G401.6 (cell line): Measurements from ENCODE around the gene OR52M1.
"Not testable (repeated sequence)": the region's sequence is repeated elsewhere in the genome, so short reads cannot be mapped to it uniquely, and the experiment has no call there.

Experiments used
- FAIRE-seq: peaks from 2 replicates; lab custom pipeline; 2012; peaks lifted over from hg19 to GRCh38; lab: Jason Lieb, UNC

OR52M1 gene, protein sequence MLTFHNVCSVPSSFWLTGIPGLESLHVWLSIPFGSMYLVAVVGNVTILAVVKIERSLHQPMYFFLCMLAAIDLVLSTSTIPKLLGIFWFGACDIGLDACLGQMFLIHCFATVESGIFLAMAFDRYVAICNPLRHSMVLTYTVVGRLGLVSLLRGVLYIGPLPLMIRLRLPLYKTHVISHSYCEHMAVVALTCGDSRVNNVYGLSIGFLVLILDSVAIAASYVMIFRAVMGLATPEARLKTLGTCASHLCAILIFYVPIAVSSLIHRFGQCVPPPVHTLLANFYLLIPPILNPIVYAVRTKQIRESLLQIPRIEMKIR

DNA sequence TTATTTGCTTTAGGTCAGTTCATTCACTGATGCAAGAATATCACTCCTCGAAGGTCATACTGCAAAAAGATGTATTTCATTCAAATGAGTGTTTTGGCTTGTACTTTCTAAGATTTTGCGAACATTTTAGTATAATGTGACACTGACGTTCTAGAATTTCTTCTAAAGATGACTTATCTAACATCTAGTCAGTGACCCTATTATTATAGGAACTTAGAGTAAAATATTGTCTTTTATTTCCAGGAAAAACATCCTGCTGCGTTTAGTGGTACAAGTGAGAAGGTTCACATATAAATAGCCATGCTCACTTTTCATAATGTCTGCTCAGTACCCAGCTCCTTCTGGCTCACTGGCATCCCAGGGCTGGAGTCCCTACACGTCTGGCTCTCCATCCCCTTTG lies at the start of gene OR52M1:
TSS of gene OR52M1 (plus strand) at position 301 of the 400 bp plus-strand sequence. CDS start at position 301, 0 bp downstream.
- FAIRE-seq = no peak

DNA sequence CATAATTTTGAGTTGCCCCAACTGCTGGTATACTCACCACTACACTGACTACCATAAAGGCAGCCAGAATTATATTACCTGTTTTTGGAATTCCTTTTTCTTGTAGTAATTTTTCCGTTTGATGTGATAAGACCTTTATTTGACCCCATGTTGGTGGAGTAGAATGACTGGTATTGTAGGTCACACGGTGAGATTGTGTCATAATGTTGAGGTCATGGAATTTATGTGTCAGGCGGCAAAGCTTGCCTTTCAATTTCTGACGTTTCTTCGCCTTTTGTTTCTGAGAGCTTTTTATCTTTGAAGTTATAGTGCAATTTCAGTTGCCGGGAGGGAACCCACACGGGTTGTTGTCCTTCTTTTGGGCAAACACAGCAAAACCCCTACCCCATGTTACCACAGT lies 49.5 kb upstream of the OR52M1 start:
- no peak for FAIRE-seq

DNA sequence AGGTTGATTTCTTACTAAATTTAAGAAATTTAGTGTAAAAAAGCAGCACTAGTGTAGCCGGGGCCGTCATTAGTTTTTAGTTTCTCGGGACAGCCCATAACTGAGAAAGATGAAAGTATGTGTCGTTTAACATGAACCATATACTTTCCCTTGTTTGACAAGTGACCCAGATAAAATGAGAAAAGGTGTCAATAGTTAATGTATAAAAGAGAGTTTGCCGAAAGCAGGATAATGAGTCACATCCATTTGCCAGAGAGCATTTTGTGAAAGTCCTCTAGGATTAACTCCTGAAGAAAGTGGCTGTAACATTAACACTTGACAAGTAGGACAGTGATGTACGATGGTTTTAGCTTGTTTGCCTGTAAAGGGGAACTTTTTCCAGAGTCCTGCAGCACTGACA lies 49.0 kb upstream of the OR52M1 start:
- no peak for FAIRE-seq

DNA sequence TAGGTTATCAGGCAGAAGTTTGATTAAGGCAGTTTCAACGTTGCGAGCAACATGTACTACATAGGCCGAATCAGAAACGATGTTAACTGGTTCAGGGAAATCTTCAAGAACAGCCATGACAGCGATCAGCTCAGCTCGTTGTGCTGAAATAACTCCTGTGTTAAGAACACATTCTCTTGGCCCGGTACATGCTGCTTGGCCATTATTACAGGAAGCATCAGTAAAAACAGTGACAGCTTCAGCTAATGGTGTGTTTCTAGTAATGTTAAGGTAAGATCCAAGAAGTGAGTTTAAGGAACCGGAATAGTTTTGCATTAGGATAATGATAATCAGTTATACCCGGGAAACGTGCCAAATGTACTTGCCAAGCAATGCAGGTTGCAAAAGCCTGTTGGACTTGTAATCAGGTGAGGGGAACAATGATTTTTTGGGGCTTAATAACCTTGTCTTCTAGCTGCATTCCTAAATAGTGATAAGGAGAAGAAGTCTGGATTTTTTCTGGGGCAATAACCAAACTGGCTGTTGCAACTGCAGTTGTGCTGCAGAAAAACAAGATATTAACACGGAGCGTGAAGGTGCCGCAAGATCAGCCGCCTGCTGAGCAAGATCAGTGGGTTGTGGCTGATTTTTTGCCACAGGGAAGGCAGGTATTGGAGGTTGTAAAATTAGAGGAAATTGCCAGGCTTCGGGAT lies 48.3 kb upstream of the OR52M1 start:
- FAIRE-seq = no peak

DNA sequence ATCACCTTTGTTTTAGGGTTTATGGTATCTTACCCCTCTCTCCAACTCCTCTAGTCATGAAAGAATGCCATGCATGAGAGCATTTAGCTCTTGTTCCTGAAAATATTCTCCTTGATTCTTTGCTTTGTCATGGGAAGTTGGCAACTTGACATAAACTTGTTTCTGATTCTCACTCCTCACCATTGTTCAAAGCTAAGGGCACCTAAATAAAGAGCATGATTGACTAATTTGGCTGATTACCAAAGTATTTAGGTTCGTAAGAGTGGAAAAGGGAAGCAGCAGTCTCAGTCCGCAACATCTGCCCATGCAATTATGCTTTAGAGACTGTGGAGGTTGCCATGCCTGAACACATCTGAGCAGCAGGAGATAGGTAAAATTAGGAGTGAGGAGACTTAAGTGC lies 36.1 kb upstream of the OR52M1 start:
- FAIRE-seq = no peak

DNA sequence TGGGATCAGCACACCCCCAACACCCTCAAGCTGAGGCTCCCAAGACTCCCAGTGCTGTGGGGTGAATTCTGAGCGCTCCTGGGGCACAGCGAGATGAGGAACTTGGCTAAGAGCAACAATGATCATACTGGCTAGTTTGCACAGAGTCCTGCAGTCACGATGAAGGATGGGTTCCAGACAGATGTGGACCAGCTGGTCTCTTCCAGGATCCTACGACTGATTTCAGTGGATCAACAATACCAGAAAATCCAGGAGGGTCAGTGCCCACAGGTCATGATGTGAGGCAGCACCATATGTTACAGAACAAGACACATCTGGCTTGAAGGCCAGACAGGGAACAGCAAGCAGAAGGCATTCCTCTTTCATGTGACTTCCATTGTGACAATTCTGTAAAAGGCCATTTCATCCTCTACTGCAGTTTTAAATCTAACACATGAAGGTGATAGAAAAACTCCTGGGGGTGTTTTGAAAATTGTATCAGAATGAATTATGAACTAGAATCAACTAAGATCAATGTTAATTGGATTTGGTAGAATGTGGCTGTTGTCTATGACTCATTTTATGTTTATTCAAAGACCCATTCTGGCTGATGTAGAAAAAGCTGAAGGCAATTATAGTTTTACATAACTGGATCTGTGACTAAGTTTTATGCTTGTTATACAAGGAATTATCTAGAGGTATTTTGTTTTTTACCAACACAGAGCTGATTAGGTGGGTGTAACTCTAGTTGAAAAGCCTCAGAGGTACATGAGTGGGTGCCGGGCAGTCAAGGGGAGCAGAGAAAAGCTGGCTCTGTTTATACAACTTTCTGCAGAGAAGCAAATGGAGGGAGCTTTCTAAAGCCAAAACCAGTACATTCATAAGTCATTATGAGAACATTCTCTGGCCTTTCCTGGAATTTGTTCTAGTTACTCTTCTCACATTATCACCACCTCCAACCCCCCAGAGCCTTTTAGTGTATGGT lies 33.4 kb upstream of the OR52M1 start:
- no peak for FAIRE-seq

DNA sequence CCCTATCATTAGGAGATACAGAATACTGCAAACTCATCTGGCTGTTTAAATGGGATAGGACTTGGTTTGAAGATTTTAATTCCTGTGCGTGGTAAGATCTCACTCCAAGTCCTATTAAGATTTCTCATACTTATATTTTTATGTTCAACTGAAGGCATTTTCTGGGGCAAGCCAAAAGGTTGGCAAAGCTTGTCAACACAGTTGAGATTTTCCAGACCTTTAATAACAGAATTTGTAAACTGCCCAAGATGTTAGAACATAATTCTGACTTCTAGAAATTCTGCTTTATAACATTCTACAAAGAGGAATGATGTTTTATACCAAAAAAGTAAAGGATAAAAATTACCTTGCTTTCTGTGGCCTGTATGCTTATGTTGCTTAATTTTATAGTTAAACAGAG lies 30.8 kb upstream of the OR52M1 start:
- no peak for FAIRE-seq

DNA sequence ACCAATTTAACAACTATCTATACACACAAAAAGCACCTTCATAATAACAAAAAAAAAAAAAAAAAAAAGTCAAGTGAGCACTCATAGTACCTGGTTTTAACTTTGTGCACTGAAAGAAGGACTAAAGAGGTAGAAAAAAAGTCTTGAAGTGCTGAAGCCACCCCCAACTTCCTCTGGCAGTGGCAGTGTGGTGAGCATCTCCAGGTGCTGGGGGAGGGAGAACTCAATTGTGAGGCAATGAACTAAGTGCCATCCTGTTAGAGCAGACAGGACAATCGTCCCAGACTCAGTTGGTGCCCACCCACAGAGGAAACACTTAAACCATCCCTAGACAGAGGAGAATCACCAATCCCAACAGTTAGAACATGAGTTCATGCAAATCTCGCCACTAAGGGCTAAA lies 22.7 kb upstream of the OR52M1 start:
- no peak for FAIRE-seq

DNA sequence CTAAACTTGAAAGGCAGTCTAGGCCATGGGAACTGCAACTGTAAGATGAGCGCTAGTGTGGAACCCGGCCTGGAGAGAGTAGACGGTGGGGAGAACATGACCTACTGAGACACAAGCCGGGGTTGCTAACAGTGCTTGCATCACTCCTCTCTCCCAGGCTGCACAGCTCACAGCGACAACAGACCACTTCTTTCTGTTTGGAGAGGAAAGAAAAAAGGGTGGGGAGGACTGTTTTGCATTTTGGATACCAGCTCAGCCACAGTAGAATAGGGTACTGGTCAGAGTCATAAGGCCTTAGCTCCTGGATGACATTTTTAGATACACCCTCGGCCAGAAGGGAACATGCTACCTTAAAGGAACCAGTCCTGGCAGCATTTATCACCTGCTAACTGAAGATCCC lies 22.2 kb upstream of the OR52M1 start:
- FAIRE-seq = no peak

DNA sequence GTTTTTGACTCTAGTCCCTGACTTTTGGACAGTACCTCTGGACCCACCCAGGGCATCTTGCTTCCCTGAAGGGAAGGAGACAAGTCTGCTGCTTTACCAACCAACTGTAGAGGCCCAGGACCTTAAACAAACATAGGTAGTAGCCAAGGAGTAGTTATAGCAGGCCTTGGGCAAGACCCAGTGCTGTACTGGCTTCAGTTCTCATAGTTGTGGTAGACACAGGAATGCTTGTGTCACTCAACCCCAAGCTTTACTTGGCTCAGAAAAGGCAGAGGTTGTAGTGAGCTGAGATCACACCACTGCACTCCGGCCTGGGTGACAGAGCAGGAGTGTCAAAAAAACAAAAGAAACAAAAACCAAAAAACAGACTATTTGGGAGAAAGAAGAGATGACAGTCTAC lies 21.3 kb upstream of the OR52M1 start:
- no peak for FAIRE-seq

DNA sequence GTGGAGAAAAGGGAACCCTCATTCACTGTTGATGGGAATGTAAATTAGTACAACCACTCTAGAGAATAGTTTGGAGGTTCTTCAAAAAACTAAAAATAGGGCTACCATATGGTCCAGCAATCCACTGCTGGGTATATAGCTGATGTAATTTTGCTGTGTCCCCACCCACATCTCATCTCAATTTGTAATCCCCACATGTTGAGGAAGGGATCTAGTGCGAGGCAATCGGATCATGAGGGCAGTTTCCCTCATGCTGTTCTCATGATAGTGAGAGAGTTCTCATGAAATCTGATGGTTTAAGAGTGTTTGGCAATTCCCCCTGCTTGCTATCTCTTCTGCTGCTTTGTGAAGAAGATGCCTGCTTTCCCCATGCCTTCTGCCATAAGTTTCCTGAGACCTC lies 17.1 kb upstream of the OR52M1 start:
- FAIRE-seq = no peak

DNA sequence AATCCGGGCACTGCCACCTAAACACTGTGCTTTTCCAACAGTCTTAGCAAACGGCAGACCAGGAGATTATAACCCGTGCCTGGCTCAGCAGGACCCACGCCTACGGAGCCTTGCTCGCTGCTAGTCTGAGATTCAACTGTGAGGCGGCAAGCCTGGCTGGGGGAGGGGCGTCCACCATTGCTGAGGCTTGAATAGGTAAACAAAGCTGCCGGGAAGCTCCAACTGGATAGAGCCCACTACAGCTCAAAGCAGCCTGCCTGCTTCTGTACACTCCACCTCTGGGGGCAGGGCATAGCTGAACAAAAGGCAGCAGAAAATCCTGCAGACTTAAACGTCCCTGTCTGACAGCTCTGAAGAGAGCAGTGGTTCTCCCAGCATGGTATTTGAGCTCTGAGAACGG lies 13.3 kb upstream of the OR52M1 start:
- FAIRE-seq = not testable (repeated sequence)

DNA sequence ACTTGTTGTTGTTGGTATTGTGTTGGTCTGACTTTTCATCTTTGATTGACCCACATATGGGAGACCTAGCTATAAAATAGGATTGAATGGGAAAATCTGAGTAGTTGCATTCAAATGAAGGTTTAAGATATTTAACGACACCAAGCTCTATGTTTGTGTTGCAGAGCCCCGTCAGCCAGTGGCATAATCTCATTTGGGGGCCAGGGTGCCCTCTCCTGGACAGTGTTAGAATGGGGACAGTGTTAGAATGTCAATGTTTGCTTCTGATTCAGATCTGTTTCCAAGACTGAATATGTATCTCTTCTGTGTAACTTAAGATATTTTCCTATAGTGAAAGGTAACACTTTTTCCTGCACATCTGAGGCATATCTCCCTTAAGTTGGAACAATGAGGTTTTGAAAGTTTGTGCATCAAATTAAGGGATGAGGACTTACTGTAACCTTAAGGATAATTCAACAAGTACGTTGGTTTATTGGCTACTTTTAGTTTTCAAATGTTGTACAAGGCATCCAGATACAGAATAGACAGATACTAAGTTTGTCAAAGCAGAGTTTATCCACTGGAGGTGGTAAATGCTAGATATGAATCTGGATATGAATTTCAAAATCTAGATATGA lies 5.3 kb upstream of the OR52M1 start:
- peak; percentile 8 for FAIRE-seq

DNA sequence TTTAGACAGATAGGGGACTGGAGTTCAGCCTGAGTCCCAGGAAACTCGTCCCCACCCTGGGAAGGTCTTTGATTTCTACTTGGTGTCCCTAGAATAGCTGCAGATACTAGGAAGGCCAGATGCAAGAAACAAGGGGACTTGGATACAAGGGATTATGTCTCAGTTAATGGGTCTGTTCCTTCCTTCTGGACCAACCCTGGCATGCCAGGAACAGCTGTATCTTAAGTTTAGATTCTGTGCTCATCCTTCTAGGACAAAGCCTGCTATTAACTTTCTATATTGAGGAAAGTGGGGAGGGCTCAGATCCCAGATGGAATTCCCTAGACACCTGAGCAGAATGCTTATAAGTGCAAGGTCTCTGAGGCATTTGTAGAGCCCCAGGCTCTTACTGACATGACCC lies 3.9 kb upstream of the OR52M1 start:
- no peak for FAIRE-seq

DNA sequence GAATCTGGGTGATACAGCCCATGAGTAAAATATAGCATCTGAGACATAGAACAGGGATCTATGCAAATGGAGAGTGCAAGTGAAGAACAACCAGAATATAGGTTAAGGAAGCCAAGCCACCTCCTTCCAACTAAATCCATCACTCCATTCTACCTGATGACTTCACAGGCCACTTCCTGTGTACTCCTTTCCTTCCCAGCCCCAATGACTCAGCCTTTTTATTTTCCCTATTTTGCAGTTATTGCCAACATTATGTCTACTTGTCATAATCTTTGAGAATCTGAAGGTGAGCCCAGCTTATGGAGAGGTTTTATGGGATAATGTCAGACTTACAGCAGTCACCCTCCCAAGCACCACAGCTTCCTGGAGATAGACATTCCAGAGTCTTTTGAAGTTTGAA lies 1.4 kb upstream of the OR52M1 start:
- FAIRE-seq = no peak

DNA sequence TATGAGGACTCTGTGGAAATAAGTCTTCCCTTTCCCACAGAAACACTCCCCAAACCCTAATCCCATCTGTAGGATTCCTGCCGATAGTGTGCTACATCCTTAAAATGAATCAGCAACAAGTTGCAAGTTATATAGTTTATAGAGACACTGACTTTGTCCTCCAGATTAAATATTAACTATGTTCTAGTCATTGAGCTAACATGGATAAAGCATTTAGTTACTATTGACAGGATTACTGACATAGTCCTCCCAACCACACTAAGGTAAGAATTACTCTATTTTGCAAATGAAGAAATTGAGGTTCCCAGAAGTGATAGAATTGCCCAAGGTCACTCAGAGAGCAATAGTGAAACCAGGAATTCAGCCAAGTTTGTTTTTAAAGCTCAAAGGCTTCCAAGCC lies 1.9 kb downstream of the OR52M1 start:
- no peak for FAIRE-seq

DNA sequence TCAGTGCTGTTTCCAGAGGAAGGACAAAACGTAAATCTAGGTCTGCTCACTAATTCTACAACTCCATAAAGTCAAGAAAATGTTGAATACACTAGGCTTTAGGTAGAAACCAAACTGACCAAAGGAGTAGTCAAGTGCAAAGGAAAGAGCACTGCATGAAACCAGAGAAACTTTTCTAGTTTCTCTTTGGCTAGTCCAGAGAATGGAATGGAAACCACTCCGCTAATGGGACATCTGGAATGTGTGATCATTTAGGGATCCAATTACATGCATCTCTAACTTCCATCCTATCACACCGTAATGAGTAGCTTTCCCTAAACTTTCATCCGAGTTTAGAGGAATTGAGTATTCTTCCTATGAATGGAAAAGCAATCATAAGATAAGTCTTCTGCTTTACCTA lies 2.4 kb downstream of the OR52M1 start:
- FAIRE-seq = no peak

DNA sequence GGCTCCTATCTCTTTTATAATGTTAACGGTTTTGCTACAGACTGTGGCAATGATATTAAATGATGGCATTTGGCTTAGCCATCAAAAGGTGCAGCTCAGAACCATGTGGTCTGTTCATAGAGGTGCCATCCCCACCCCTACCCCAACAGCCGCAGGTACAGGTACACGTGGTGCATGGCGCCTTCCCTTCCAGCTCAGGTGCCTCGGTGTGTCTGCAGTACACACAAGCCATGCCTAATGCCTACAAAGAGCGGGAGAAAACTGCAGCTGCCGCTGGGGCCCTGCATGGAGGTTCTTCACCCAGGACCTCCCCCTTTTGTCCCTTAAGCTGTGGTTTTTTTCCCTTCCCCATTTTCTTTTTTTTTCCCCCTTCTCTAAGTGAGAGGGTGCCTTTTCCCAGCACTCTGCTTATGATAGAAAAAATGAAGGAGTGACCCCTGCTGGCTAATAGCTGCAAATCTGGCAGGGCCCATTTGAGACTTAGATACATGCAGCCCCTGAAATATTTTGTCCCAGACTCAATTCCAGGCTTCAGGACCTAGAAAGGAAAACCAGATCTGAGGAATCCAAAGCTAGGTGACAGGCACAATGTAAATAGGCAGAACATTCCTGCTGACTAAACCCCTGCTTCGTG lies 6.5 kb downstream of the OR52M1 start:
- no peak for FAIRE-seq

DNA sequence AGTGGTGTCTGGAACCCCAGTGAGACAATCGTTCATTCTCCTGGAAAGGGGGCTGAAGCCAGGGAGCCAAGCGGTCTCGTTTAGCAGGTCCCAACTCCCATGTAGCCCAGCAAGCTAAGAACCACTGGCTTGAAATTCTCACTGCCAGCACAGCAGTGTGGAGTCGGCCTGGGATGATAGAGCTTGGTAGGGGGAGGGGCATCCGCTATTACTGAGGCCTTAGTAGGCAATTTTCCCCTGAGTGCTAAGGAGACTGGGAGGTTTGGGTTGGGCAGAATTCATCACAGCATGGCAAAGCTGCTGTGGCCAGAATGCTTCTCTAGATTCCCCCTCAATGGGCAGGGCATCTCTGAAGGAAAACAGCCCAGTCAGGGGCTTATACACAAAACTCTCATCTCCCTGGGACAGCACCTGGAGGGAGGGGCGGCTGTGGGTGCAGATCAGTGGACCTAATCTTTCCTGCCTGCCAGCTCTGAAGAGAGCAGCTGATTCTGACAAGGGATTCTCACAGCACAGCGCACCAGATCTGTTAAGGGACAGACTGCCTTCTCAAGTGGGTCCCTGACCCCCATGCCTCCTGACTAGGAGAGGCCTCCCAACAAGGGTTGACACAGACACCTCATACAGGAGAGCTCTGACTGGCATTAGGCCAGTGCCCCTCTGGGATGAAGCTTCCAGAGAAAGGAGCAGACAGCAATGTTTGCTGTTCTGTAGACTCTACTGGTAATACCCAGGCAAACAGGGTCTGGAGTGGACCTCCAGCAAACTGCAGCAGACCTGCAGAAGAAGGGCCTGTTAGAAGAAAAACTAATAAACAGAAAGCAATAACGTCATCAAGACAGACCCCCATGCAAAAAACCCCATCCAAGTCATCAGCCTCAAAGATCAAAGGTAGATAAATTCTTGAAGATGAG lies 14.8 kb downstream of the OR52M1 start:
- no peak for FAIRE-seq

DNA sequence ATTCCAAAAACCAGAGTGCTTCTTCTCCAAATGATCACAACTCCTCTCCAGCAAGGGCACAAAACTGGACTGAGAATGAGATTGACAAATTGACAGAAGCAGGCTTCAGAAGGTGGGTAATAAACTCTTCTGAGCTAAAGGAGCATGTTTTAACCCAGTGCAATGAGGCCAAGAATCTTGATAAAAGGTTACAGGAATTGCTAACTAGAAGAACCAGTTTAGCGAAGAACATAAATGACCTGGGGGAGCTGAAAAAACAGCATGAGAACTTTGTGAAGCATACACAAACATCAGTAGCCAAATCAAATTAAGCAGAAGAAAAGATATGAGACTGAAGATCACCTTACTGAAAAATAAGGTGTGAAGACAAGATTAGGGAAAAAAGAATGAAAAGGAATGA lies 15.5 kb downstream of the OR52M1 start:
- no peak for FAIRE-seq

DNA sequence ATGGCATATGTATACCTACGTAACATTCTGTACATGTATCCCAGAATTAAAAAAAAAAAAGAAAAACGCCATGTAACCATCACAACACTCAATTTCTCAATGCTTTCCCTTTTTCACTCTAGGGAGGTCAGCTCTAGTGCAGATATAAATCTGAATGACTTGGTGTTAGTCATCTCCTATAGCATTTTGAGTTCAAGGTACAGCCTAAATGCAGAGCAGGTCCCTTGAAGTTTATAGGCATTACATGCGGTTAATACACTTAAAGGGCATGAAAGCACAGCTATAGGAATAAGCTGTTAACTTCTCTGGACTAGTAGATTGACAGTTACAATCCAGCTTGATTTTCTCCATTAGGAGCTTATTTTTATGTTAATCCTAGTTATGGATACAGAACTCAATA lies 20.4 kb downstream of the OR52M1 start:
- no peak for FAIRE-seq
